MCF 10A (cell line): ENCODE data around the gene GPR52. TPM values are rescaled to one million over a fixed set of nuclear protein-coding genes. Genes with fewer than 3 reads are reported as not detected.

ENCODE experiments used
- BruUV-seq: library from RNA; stranded (reverse); fragments of 400-500 nt; replicated peaks from 2 replicates; lab custom pipeline; 2021; lab: Mats Ljungman, UMichigan
- CTCF ChIA-PET: fragments of 300-600 bp; sonication (Branson Sonifier 250); formaldehyde crosslinking; extraction: SDS; loops from one replicate; lab custom pipeline; 2021; ENCODE audit warnings: antibody characterized with exemption, inconsistent platforms; lab: Yijun Ruan, JAX
- POLR2A ChIA-PET: fragments of 300-600, 350-650 bp; sonication (Branson Sonifier 250); formaldehyde crosslinking; extraction: SDS; loops from one replicate; lab custom pipeline; 2020; ENCODE audit warnings: antibody characterized with exemption, inconsistent platforms; lab: Yijun Ruan, JAX
- DNase-seq: peaks from one replicate; pipeline ENCODE4 v3.0.0-alpha.2; 2018; ENCODE audit not compliant: unreplicated experiment
- H3K27ac Mint-ChIP-seq: one replicate; pipeline ENCODE4 v1.8.0; 2022; ENCODE audit warnings: mild to moderate bottlenecking, low read depth, mixed read lengths; ENCODE audit not compliant: unreplicated experiment
- H3K27me3 Mint-ChIP-seq: one replicate; pipeline ENCODE4 v1.8.0; 2022; ENCODE audit warnings: mixed read lengths; ENCODE audit not compliant: insufficient read depth, unreplicated experiment
- H3K36me3 Mint-ChIP-seq: one replicate; pipeline ENCODE4 v1.8.0; 2022; ENCODE audit warnings: mild to moderate bottlenecking, moderate library complexity, mixed read lengths; ENCODE audit not compliant: insufficient read depth, unreplicated experiment
- H3K4me1 Mint-ChIP-seq: one replicate; pipeline ENCODE4 v1.8.0; 2022; ENCODE audit warnings: mixed read lengths; ENCODE audit not compliant: insufficient read depth, unreplicated experiment
- H3K4me3 Mint-ChIP-seq: one replicate; pipeline ENCODE4 v1.8.0; 2022; ENCODE audit warnings: mild to moderate bottlenecking, moderate library complexity, mixed read lengths; ENCODE audit not compliant: unreplicated experiment
- H3K9me3 Mint-ChIP-seq: one replicate; pipeline ENCODE4 v1.8.0; 2022; ENCODE audit warnings: mixed read lengths; ENCODE audit not compliant: unreplicated experiment
- intact Hi-C: fragments of 100-400 bp; cut with micrococcal nuclease; formaldehyde crosslinking; loops from 2 replicates; pipeline ENCODE4 v1.14.1; 2022
- total RNA-seq: library from RNA; stranded (reverse); gene quantifications from 2 replicates; pipeline ENCODE4 v1.2.3, GENCODE V29; 2022
- TF ChIP-seq, protein P1 (sequence below): fragments of 200-600 bp; IDR thresholded peaks from one replicate; pipeline ENCODE4 v1.8.0; 2022; ENCODE audit warnings: antibody characterized with exemption, mild to moderate bottlenecking; ENCODE audit not compliant: unreplicated experiment

GPR52 gene
- total RNA-seq, 1 experiment from 2014 or later: 0.86 TPM

DNA sequence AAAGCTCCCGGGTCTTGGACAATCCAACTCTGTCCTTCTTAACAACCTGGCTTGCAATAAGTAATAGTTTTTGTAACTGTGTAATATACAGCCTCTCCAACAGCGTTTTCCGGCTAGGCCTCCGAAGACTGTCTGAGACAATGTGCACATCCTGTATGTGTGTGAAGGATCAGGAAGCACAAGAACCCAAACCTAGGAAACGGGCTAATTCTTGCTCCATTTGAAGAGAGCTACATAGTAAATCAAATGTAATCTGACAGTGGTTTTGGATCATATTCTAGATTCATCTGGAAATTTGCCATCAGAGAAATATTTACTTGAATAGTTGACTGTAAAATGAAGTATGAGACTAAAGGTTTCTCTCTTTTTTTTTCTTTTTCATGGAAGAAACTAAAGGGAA lies 1.2 kb downstream of the GPR52 start:
- ChIA-PET POLR2A (no interaction called here), CTCF (no interaction called here)
- no TSS peak for BruUV-seq
- H3K4me3 Mint-ChIP-seq: no peak overlapping the region
- no peaks in the 10 kb centered on the region for H3K36me3 Mint-ChIP-seq
- intact Hi-C loops: no loop called here
- H3K9me3 Mint-ChIP-seq: no peaks in the 10 kb centered on the region
- DNase-seq: no peak
- no peaks in the 10 kb centered on the region for H3K27me3 Mint-ChIP-seq
- TF ChIP-seq, protein P1, sequence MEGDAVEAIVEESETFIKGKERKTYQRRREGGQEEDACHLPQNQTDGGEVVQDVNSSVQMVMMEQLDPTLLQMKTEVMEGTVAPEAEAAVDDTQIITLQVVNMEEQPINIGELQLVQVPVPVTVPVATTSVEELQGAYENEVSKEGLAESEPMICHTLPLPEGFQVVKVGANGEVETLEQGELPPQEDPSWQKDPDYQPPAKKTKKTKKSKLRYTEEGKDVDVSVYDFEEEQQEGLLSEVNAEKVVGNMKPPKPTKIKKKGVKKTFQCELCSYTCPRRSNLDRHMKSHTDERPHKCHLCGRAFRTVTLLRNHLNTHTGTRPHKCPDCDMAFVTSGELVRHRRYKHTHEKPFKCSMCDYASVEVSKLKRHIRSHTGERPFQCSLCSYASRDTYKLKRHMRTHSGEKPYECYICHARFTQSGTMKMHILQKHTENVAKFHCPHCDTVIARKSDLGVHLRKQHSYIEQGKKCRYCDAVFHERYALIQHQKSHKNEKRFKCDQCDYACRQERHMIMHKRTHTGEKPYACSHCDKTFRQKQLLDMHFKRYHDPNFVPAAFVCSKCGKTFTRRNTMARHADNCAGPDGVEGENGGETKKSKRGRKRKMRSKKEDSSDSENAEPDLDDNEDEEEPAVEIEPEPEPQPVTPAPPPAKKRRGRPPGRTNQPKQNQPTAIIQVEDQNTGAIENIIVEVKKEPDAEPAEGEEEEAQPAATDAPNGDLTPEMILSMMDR: no peak
- H3K27ac Mint-ChIP-seq: no peak overlapping the region
- no peaks in the 10 kb centered on the region for H3K4me1 Mint-ChIP-seq

DNA sequence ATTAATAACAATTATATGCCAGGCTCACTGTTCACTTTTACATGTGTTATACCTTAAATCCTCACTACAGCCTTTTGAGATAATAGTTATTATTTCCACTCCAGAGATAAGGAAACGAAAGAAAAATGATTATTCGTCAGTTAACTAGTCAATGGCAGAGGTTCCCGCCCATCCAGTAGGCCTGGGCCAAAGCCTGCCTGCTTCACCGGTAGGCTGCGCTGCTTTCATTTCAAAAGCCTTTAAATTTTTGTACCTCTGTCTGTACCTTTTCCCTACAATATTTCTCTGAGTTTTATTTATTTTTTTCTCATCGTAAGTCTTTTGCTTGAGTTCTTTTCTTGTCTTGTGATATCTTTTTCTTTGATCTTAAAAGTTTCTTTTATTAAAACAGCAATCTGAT lies 3.6 kb downstream of the GPR52 start:
- TF ChIP-seq, protein P1: no peak
- intact Hi-C loops: no loop called here
- H3K36me3 Mint-ChIP-seq: peaks cover 4% of the 10 kb centered on the region
- BruUV-seq: no TSS peak
- H3K4me1 Mint-ChIP-seq: no peaks in the 10 kb centered on the region
- CTCF ChIA-PET: interaction anchor here (0.9 to 1.2 kb wide), 2 partner anchors 189 kb away, joined by 3 to 5 read pairs; no protein-coding TSS in a partner anchor
- no peak overlapping the region for H3K4me3 Mint-ChIP-seq
- no peaks in the 10 kb centered on the region for H3K27me3 Mint-ChIP-seq
- H3K27ac Mint-ChIP-seq: no peak overlapping the region
- no peak for DNase-seq
- POLR2A ChIA-PET: no interaction called here
- no peaks in the 10 kb centered on the region for H3K9me3 Mint-ChIP-seq

- no peaks in the 10 kb centered on the region for H3K36me3 Mint-ChIP-seq
- no peak overlapping the region for H3K27ac Mint-ChIP-seq
- no TSS peak for BruUV-seq
- TF ChIP-seq, protein P1: no peak
- no peak overlapping the region for H3K4me3 Mint-ChIP-seq
- no peaks in the 10 kb centered on the region for H3K9me3 Mint-ChIP-seq
- DNase-seq: no peak
- intact Hi-C loops: loop anchor here (10.0 kb wide), 1 partner anchor 201 kb away; no protein-coding TSS in a partner anchor
- no peaks in the 10 kb centered on the region for H3K27me3 Mint-ChIP-seq
- no peaks in the 10 kb centered on the region for H3K4me1 Mint-ChIP-seq
- ChIA-PET POLR2A (no interaction called here), CTCF (interaction anchor here (0.7 to 2.1 kb wide), 5 partner anchors 9 to 260 kb away, joined by 3 to 7 read pairs (median 4); no protein-coding TSS in a partner anchor)
These were observed 18.1 kb downstream of the GPR52 start for GRCh38 chr1:174465855-174466254.

- CTCF ChIA-PET: interaction anchor here (0.6 to 2.1 kb wide), 7 partner anchors 8 to 283 kb away, joined by 3 to 7 read pairs (median 3); no protein-coding TSS in a partner anchor
- POLR2A ChIA-PET: no interaction called here
- no peak overlapping the region for H3K27ac Mint-ChIP-seq
These were observed 18.8 kb downstream of the GPR52 start for GRCh38 chr1:174466607-174467006.

More at GRCh38 chr1:174466607-174467006, 18.8 kb downstream of the GPR52 start:
- H3K36me3 Mint-ChIP-seq: no peaks in the 10 kb centered on the region
- no TSS peak for BruUV-seq
- TF ChIP-seq, protein P1: no peak
- no peaks in the 10 kb centered on the region for H3K27me3 Mint-ChIP-seq
- no peaks in the 10 kb centered on the region for H3K4me1 Mint-ChIP-seq
- no peak overlapping the region for H3K4me3 Mint-ChIP-seq
- no peaks in the 10 kb centered on the region for H3K9me3 Mint-ChIP-seq
- no peak for DNase-seq
- intact Hi-C loops: loop anchor here (10.0 kb wide), 1 partner anchor 202 kb away; no protein-coding TSS in a partner anchor
